Mesenchymal stem cell (in vitro differentiated cells and primary cell): ENCODE measurements around the gene SULT6B1.
A peak's percentile ranks its signal among the peaks of the same experiment; 100 is the strongest.
"Not testable (repeated sequence)": the region's sequence is repeated elsewhere in the genome, so short reads cannot be mapped to it uniquely, and the experiment has no call there.

ENCODE experiments used
- DNase-seq: peaks from one replicate; pipeline ENCODE4 v3.0.0-alpha.2; 2013
- H2AFZ ChIP-seq: one replicate; pipeline ENCODE4 v1.6.1; 2013; ENCODE audit warnings: low read depth, mild to moderate bottlenecking, control low read depth, inconsistent platforms, low read length, moderate library complexity
- H2AK5ac ChIP-seq: 2 replicates; pipeline ENCODE4 v1.6.1; 2013; ENCODE audit warnings: low read length, moderate library complexity, mild to moderate bottlenecking, inconsistent platforms; ENCODE audit not compliant: severe bottlenecking
- H2BK120ac ChIP-seq: one replicate; pipeline ENCODE4 v1.6.1; 2013; ENCODE audit warnings: low read depth, mild to moderate bottlenecking, inconsistent platforms, low read length, moderate library complexity
- H2BK12ac ChIP-seq, 2 experiments: one replicate each; pipeline ENCODE4 v1.6.1; 2013; ENCODE audit warnings: inconsistent platforms in 2 of 2, low read length in 2 of 2, mild to moderate bottlenecking in 2 of 2, moderate library complexity in 2 of 2, control low read depth in 1 of 2
- H2BK15ac ChIP-seq: one replicate; pipeline ENCODE4 v1.6.1; 2013; ENCODE audit warnings: mild to moderate bottlenecking, low read depth, inconsistent platforms; ENCODE audit not compliant: poor library complexity, severe bottlenecking
- H2BK5ac ChIP-seq: 2 replicates; pipeline ENCODE4 v1.6.1; 2013; ENCODE audit warnings: low read depth, mild to moderate bottlenecking, low read length, control low read depth, inconsistent platforms; ENCODE audit not compliant: poor library complexity, severe bottlenecking
- H3K14ac ChIP-seq, 2 experiments: one replicate each; pipeline ENCODE4 v1.6.1; 2013; ENCODE audit warnings: inconsistent platforms in 2 of 2, low read length in 2 of 2, control low read depth in 1 of 2, mild to moderate bottlenecking in 1 of 2, moderate library complexity in 1 of 2
- H3K18ac ChIP-seq, 2 experiments: one replicate each; pipeline ENCODE4 v1.6.1; 2013; ENCODE audit warnings: inconsistent platforms in 2 of 2, low read length in 2 of 2, control low read depth in 1 of 2, low read depth in 1 of 2, mild to moderate bottlenecking in 1 of 2
- H3K23ac ChIP-seq, 2 experiments: one replicate each; pipeline ENCODE4 v1.6.1; 2013; ENCODE audit warnings: inconsistent platforms in 2 of 2, low read length in 2 of 2, mild to moderate bottlenecking in 2 of 2, moderate library complexity in 2 of 2, control low read depth in 1 of 2
- H3K27ac ChIP-seq: 2 replicates; pipeline ENCODE4 v1.5.1; 2013; ENCODE audit warnings: mild to moderate bottlenecking, moderate library complexity, low read length, control low read depth, inconsistent platforms; ENCODE audit not compliant: poor library complexity, severe bottlenecking
- H3K27me3 ChIP-seq, 2 experiments: 2 replicates each; pipeline versions ENCODE4 v1.6.1 to v1.7.0; 2013; ENCODE audit warnings: low read length in 2 of 2, mild to moderate bottlenecking in 2 of 2, moderate library complexity in 2 of 2, control low read depth in 1 of 2, inconsistent platforms in 1 of 2; ENCODE audit not compliant: control insufficient read depth in 1 of 2, insufficient read depth in 1 of 2
- H3K36me3 ChIP-seq, 2 experiments: 2 replicates each; pipeline versions ENCODE4 v1.6.1 to v1.7.0; 2013; ENCODE audit warnings: low read length in 2 of 2, control low read depth in 1 of 2, inconsistent platforms in 1 of 2, low read depth in 1 of 2, mild to moderate bottlenecking in 1 of 2; ENCODE audit not compliant: insufficient read depth in 2 of 2, control insufficient read depth in 1 of 2
- H3K4ac ChIP-seq, 2 experiments: one replicate each; pipeline ENCODE4 v1.6.1; 2013; ENCODE audit warnings: inconsistent platforms in 2 of 2, low read length in 2 of 2, mild to moderate bottlenecking in 2 of 2, moderate library complexity in 2 of 2, control low read depth in 1 of 2, low read depth in 1 of 2
- H3K4me1 ChIP-seq: 2 replicates; pipeline ENCODE4 v1.6.1; 2013; ENCODE audit warnings: low read depth, low read length, control low read depth; ENCODE audit not compliant: control insufficient read depth, insufficient read depth
- H3K4me2 ChIP-seq: 2 replicates; pipeline ENCODE4 v1.6.1; 2013; ENCODE audit warnings: low read length, mild to moderate bottlenecking, inconsistent platforms; ENCODE audit not compliant: poor library complexity, severe bottlenecking
- H3K4me3 ChIP-seq, 2 experiments: 2 replicates each; pipeline versions ENCODE4 v1.5.1 to v1.7.0; 2013; ENCODE audit warnings: low read length in 2 of 2, mild to moderate bottlenecking in 2 of 2, control low read depth in 1 of 2, low read depth in 1 of 2; ENCODE audit not compliant: insufficient read depth in 1 of 2
- H3K79me1 ChIP-seq: replicated peaks from 2 replicates; pipeline ENCODE4 v1.6.1; 2013; ENCODE audit warnings: mild to moderate bottlenecking, control low read depth, low read length, inconsistent platforms; ENCODE audit not compliant: poor library complexity, severe bottlenecking
- H3K9ac ChIP-seq: 2 replicates; pipeline ENCODE4 v1.7.0; 2013; ENCODE audit warnings: mild to moderate bottlenecking, low read length, moderate library complexity
- H3K9me3 ChIP-seq: 2 replicates; pipeline ENCODE4 v1.7.0; 2013; ENCODE audit warnings: mild to moderate bottlenecking, low read length; ENCODE audit not compliant: control insufficient read depth
- H4K8ac ChIP-seq: one replicate; pipeline ENCODE4 v1.6.1; 2013; ENCODE audit warnings: inconsistent platforms, mild to moderate bottlenecking, low read length, moderate library complexity
- H4K91ac ChIP-seq: one replicate; pipeline ENCODE4 v1.6.1; 2013; ENCODE audit warnings: mild to moderate bottlenecking, low read length, inconsistent platforms
- WGBS: methylation state at CpG from one replicate; pipeline ENCODE4 v1.1.7; 2013; ENCODE audit warnings: mixed read lengths; 5-methylcytosine and 5-hydroxymethylcytosine counted together

SULT6B1 gene

DNA sequence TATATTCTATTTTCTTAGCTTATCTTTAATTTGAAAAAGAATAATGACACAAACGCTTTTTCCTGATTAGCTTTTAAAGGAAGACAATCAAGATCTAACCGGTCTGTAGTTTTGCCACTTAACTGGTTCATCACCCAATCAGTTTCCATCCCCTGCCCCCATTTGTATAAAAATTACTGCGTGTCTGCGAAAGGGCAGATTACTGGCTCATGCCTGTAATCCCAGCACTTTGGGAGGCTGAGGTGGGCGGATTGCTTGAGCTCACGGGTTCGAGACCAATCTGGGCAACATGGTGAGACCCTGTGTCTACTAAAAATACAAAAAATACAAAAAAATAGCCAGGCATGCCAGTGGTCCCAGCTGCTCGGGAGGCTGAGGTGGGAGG, 10.2 kb upstream of the SULT6B1 start:
- H2BK15ac ChIP-seq: no peak overlapping the region
- H2BK12ac ChIP-seq: no peak overlapping the region
- H2BK5ac ChIP-seq: no peak overlapping the region
- H3K4me1 ChIP-seq: peaks cover 5% of the 10 kb centered on the region
- H4K8ac ChIP-seq: no peak overlapping the region
- no peak overlapping the region for H2AK5ac ChIP-seq
- H2AFZ ChIP-seq: no peak overlapping the region
- no peak overlapping the region for H3K18ac ChIP-seq
- H3K4me3 ChIP-seq: no peak overlapping the region
- 79% methylated on average over 8 of the region's 8 CpGs for WGBS
- no peak overlapping the region for H4K91ac ChIP-seq
- H3K27ac ChIP-seq: no peak overlapping the region
- no peak overlapping the region for H3K4me2 ChIP-seq
- DNase-seq: no peak
- H3K9me3 ChIP-seq: peaks cover 2% of the 10 kb centered on the region
- no peak overlapping the region for H3K9ac ChIP-seq
- no peaks in the 10 kb centered on the region for H3K27me3 ChIP-seq
- peaks cover 7 to 37% of the 10 kb centered on the region in 2 experiments for H3K36me3 ChIP-seq
- H3K4ac ChIP-seq: no peak overlapping the region
- no peak overlapping the region for H2BK120ac ChIP-seq
- no peak overlapping the region for H3K23ac ChIP-seq
- H3K14ac ChIP-seq: no peak overlapping the region
- peaks cover 7% of the 10 kb centered on the region for H3K79me1 ChIP-seq

DNA sequence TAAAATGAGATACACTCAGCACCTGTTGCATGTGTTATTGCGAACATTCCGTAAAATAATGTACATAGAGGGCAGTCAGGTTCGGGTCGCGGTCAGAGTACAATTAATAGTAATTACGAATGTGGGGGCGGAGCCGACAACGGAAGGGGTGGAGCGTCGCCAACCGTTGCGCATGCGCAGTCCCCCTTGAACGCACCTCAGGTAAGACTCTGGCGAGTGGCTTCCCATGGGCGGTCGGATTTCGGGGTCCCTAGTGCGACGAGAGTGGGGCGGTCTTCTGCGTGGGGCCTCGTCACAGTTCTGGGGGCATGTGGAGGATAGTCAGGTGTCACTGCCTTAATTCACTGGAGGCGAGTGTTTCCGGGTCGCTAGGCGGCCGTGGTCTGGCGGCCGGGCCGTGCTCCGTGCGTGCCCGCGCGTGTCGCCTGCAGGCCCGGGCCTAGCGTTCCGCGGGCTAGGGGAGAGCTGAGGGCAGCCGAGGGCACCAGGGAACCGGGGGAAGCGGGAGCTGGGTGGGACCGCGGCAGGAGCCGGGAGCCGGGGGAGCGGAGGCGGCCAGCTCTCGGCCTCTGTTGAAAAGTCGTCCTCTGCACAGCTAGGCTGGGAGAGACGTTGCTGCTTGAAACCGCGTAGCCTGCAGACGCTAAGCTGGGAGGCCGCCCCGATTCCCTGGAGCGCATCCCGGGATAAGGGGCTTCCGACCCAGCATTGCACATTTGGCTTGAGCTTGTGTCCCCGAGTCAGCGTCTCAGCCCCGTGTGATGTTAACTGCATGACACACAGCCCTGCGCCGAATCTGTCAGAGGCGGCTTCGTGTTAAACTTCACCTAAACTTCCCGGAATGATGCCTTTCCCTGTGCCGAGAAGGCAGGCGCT, 8.1 kb upstream of the SULT6B1 start, which contains the start of gene CEBPZOS:
TSS of gene CEBPZOS (plus strand) at position 177 of the 876 bp plus-strand sequence. CDS start 3,209 bp downstream, outside the sequence.
- H2BK5ac ChIP-seq: no peak within 1 kb of the TSS
- H2BK120ac ChIP-seq: no peak within 1 kb of the TSS
- H3K27me3 ChIP-seq: no peaks in the 10 kb centered on the region
- H3K79me1 ChIP-seq: peaks cover 6% of the 10 kb centered on the region
- H3K36me3 ChIP-seq: peaks cover 4 to 18% of the 10 kb centered on the region in 2 experiments
- H3K4me1 ChIP-seq: peaks cover 7% of the 10 kb centered on the region
- peak within 1 kb of the TSS; percentile 64 for H3K4me2 ChIP-seq
- H3K9ac ChIP-seq: peak within 1 kb of the TSS; percentile 92
- H3K23ac ChIP-seq: no peak within 1 kb of the TSS
- no peak within 1 kb of the TSS for H2AK5ac ChIP-seq
- H2BK15ac ChIP-seq: peak within 1 kb of the TSS; percentile 57
- H3K18ac ChIP-seq: peak within 1 kb of the TSS; percentile 79 to 98
- H2BK12ac ChIP-seq: no peak within 1 kb of the TSS
- WGBS: under 1% methylated on average over 71 of the region's 72 CpGs
- peak within 1 kb of the TSS; percentile 83 for H2AFZ ChIP-seq
- H4K8ac ChIP-seq: peak within 1 kb of the TSS; percentile 93
- H3K4ac ChIP-seq: peak within 1 kb of the TSS; percentile 77 to 87
- H3K9me3 ChIP-seq: no peaks in the 10 kb centered on the region
- peak within 1 kb of the TSS; percentile 58 for H3K27ac ChIP-seq
- peak within 1 kb of the TSS; percentile 82 to 84 for H3K4me3 ChIP-seq
- peak within 1 kb of the TSS; percentile 71 for H4K91ac ChIP-seq
- DNase-seq: peak; percentile 82
- H3K14ac ChIP-seq: no peak within 1 kb of the TSS

DNA sequence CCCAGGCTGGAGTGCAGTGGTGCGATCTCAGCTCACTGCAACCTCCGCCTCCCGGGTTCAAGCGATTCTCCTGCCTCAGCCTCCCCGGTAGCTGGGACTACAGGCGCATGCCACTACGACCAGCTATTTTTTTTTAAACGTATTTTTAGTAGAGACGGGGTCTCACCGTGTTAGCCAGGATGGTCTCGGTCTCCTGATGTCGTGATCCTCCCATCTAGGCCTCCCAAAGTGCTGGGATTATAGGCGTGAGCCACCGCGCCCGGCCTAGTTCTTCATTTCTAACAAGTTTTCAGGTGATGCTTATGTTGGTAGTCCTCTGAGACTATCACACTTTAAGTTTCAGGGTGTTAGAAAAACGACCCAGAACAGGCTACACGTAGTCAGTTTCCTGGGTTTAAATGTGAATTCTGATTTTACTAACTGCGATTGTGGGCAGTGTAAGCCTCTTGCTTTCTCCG, 7.4 kb upstream of the SULT6B1 start:
- not testable (repeated sequence) for DNase-seq, H3K79me1 ChIP-seq, H2BK12ac ChIP-seq, H3K9me3 ChIP-seq, H2BK120ac ChIP-seq, H3K18ac ChIP-seq, H3K4me1 ChIP-seq, H3K27me3 ChIP-seq, H2AK5ac ChIP-seq, H3K14ac ChIP-seq, H3K23ac ChIP-seq, H4K91ac ChIP-seq, H3K4ac ChIP-seq, H2BK5ac ChIP-seq, H3K27ac ChIP-seq
- WGBS: 89% methylated on average over 20 of the region's 20 CpGs
- Histone ChIP-seq H2AFZ (peak overlapping the region; percentile 83), H4K8ac (peak overlapping the region; percentile 47), H3K4me3 (peak overlapping the region in 1 of 2 experiments; percentile 82), H3K9ac (peak overlapping the region; percentile 92), H2BK15ac (peak overlapping the region; percentile 57), H3K4me2 (peak overlapping the region; percentile 64), H3K36me3 (peaks cover 4 to 11% of the 10 kb centered on the region in 2 experiments)

DNA sequence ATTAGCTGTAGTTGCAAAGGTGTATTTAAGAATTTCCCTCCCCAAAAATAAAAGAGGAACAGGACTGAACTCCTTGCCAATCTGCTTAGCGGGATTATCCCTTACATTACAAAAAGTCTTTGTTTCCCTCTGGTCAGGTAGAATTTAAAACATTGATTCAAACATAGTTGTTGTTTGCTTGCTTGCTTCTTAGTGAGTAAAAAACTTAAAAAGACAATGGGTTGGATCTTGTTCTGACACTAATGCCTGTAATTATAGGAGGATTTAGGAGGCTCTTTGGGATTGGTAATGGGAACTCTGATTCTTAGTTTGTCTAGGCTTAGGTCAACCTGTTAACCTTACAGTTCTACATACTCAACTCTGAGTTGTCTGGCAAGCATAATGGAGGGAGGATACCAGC, 4.1 kb upstream of the SULT6B1 start:
- no peak overlapping the region for H2BK15ac ChIP-seq
- no peak overlapping the region for H3K23ac ChIP-seq
- no peak overlapping the region for H3K4ac ChIP-seq
- no peaks in the 10 kb centered on the region for H3K36me3 ChIP-seq
- no CpG with 5 or more reads among the region's 1 CpG for WGBS
- H3K27me3 ChIP-seq: no peaks in the 10 kb centered on the region
- no peak overlapping the region for H2BK120ac ChIP-seq
- no peaks in the 10 kb centered on the region for H3K79me1 ChIP-seq
- no peak overlapping the region for H2AK5ac ChIP-seq
- H2BK5ac ChIP-seq: no peak overlapping the region
- H3K14ac ChIP-seq: no peak overlapping the region
- H3K18ac ChIP-seq: no peak overlapping the region
- no peak overlapping the region for H2BK12ac ChIP-seq
- no peak overlapping the region for H3K4me2 ChIP-seq
- no peak overlapping the region for H3K27ac ChIP-seq
- DNase-seq: no peak
- peaks cover 9% of the 10 kb centered on the region for H3K4me1 ChIP-seq
- H3K4me3 ChIP-seq: no peak overlapping the region
- H3K9ac ChIP-seq: no peak overlapping the region
- no peak overlapping the region for H2AFZ ChIP-seq
- H4K91ac ChIP-seq: no peak overlapping the region
- no peaks in the 10 kb centered on the region for H3K9me3 ChIP-seq
- H4K8ac ChIP-seq: no peak overlapping the region
